WI38 (cell line): Measurements from ENCODE around the gene GPR50.

Source experiments
- H3K4me3 ChIP-seq: 2 replicates; pipeline ENCODE4 v1.5.1; 2011; ENCODE audit warnings: low read depth, mild to moderate bottlenecking, control low read depth, low read length
- CTCF ChIP-seq: IDR thresholded peaks from 2 replicates; pipeline ENCODE4 v1.5.1; 2012; ENCODE audit warnings: low read depth, mild to moderate bottlenecking, control low read depth, low read length

The GPR50 gene

GRCh38 chrX:151226941-151227340 lies 50.6 kb downstream of the GPR50 start:
- no peak for TF ChIP-seq CTCF

GRCh38 chrX:151227627-151228026 lies 51.2 kb downstream of the GPR50 start:
- no peak for TF ChIP-seq CTCF
- no peak overlapping the region for H3K4me3 ChIP-seq

More at GRCh38 chrX:151226941-151227340, 50.6 kb downstream of the GPR50 start:
- H3K4me3 ChIP-seq: no peak overlapping the region

GRCh38 chrX:151228935-151229334 lies 52.6 kb downstream of the GPR50 start:
- H3K4me3 ChIP-seq: no peak overlapping the region
- TF ChIP-seq CTCF: no peak
